ACC112 (cell line): ENCODE data around the gene CYSRT1.
"Not testable (repeated sequence)": the region's sequence is repeated elsewhere in the genome, so short reads cannot be mapped to it uniquely, and the experiment has no call there.

ENCODE experiments used
- H2AFZ ChIP-seq: fragments of 200-600 bp; sonication (generic); one replicate; pipeline ENCODE4 v1.6.0; 2017; ENCODE audit warnings: antibody characterized with exemption, low read length; ENCODE audit not compliant: unreplicated experiment
- H3K27ac ChIP-seq: fragments of 200-600 bp; sonication (generic); 2 replicates; pipeline ENCODE4 v1.5.1; 2014; ENCODE audit warnings: low read depth, mild to moderate bottlenecking, antibody characterized with exemption, low read length, moderate library complexity
- H3K27me3 ChIP-seq: fragments of 200-600 bp; sonication (generic); 2 replicates; pipeline ENCODE4 v1.6.1; 2014; ENCODE audit warnings: mild to moderate bottlenecking, antibody characterized with exemption, low read length, moderate library complexity, mixed read lengths; ENCODE audit not compliant: insufficient read depth
- H3K36me3 ChIP-seq: fragments of 200-600 bp; sonication (generic); 2 replicates; pipeline ENCODE4 v1.6.1; 2016; ENCODE audit warnings: mild to moderate bottlenecking, antibody characterized with exemption, low read length, moderate library complexity, mixed read lengths; ENCODE audit not compliant: insufficient read depth
- H3K4me1 ChIP-seq: fragments of 200-600 bp; sonication (generic); one replicate; pipeline ENCODE4 v1.6.1; 2016; ENCODE audit warnings: low read length, mixed read lengths; ENCODE audit not compliant: insufficient read depth, unreplicated experiment, control insufficient read depth
- H3K4me3 ChIP-seq: fragments of 200-600 bp; sonication (generic); 2 replicates; pipeline ENCODE4 v1.5.1; 2014; ENCODE audit warnings: mild to moderate bottlenecking, low read depth, low read length
- H3K79me2 ChIP-seq: fragments of 200-600 bp; sonication (generic); one replicate; pipeline ENCODE4 v1.6.0; 2016; ENCODE audit warnings: low read length; ENCODE audit not compliant: control insufficient read depth, unreplicated experiment, insufficient read depth

CYSRT1 gene

DNA sequence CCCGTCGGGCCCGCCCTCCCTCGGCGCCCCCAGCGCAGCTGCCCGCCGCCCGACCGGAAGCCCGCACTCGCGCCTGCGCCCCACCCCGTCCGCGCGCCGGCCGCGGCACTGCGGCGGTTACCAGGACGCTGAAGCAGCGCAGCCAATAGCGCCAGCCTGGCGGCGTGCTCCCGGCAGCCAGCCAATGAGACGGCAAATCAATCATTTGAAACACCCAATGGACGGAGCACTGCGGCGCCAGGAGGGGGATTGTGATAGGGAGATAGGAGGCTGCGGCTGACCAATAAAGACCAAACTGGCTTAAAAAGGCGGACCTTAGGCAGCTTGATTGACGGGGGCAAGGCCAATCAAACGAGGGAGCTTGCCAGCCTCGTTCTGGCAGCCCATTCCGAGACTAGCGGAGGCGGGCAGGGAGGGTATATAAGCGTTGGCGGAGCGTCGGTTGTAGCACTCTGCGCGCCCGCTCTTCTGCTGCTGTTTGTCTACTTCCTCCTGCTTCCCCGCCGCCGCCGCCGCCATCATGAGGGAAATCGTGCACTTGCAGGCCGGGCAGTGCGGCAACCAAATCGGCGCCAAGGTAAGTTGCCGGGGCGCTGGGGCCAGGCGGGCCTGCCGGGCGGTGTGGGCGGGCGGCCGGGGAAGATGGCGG lies 16.0 kb downstream of the CYSRT1 start, which contains the start of gene TUBB4B:
Gene TUBB4B (plus strand): TSS at position 447 of the 649 bp plus-strand sequence. CDS start 74 bp downstream, at position 521.
- H3K4me1 ChIP-seq, result peaks cover 34% of the 10 kb centered on the region
- H3K27me3 ChIP-seq, result no peaks in the 10 kb centered on the region
- peaks cover 41% of the 10 kb centered on the region for H3K79me2 ChIP-seq
- peak within 1 kb of the TSS; percentile 88 for H3K27ac ChIP-seq
- peaks cover 15% of the 10 kb centered on the region; the same call in 1 of the 2 replicates for H3K36me3 ChIP-seq
- peak within 1 kb of the TSS; percentile 99 for H3K4me3 ChIP-seq
- H2AFZ ChIP-seq, result peak within 1 kb of the TSS; percentile 21

DNA sequence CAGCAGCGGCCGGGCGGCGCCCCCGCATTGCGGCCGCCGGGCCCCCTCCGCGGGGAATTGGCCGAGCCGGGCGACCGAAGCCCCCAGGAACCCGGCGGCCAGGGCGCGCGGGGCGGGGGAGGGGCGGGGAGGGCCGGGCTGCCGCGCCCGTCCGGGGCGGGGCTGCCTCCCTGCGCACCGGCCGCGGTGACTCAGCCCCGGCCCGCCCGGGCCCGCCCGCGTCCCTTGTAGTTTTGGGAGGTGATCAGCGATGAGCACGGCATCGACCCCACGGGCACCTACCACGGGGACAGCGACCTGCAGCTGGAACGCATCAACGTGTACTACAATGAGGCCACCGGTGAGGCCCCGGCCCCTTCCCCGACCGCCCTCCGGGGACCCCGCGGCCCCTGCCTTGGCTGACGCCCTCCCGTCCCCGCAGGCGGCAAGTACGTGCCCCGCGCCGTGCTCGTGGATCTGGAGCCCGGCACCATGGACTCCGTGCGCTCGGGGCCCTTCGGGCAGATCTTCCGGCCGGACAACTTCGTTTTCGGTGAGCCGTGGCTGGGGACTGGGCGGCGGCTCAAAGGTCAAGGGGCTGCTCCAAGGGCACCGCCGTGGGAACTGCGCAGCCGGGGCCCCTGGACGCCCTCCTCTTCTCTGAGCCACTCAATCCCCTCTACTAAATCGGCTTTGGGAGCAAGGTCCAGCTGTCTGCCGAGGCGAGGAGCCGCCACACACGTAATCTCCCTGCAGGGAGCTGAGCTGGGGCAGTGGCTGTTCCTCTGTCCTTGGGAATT lies 16.7 kb downstream of the CYSRT1 start:
- H3K27ac ChIP-seq, result peak overlapping the region; percentile 73
- H3K4me1 ChIP-seq, result peaks cover 32% of the 10 kb centered on the region
- H3K79me2 ChIP-seq, result peaks cover 41% of the 10 kb centered on the region
- no peaks in the 10 kb centered on the region for H3K27me3 ChIP-seq
- H2AFZ ChIP-seq, result no peak overlapping the region
- H3K4me3 ChIP-seq, result peak overlapping the region; percentile 99
- peaks cover 15% of the 10 kb centered on the region; the same call in 1 of the 2 replicates for H3K36me3 ChIP-seq

DNA sequence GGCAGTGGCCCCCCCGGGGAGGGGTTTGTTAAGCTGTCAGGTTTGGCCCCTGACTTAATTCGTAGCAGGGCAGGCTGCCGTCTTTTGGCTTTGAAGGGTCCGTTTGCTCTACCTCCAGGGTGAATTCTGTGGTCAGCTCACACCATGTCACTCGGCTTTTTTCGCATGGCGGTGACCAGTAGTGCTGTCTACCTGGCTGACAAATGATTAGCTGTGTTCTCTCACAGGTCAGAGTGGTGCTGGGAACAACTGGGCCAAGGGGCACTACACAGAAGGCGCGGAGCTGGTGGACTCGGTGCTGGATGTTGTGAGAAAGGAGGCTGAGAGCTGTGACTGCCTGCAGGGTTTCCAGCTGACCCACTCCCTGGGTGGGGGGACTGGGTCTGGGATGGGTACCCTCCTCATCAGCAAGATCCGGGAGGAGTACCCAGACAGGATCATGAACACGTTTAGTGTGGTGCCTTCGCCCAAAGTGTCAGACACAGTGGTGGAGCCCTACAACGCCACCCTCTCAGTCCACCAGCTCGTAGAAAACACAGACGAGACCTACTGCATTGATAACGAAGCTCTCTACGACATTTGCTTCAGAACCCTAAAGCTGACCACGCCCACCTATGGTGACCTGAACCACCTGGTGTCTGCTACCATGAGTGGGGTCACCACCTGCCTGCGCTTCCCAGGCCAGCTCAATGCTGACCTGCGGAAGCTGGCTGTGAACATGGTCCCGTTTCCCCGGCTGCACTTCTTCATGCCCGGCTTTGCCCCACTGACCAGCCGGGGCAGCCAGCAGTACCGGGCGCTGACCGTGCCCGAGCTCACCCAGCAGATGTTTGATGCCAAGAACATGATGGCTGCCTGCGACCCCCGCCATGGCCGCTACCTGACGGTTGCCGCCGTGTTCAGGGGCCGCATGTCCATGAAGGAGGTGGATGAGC lies 17.6 kb downstream of the CYSRT1 start:
- Histone ChIP-seq H3K27ac (peak overlapping the region; percentile 68; the same call in 1 of the 2 replicates), H2AFZ (no peak overlapping the region), H3K36me3 (peaks cover 15% of the 10 kb centered on the region; the same call in 1 of the 2 replicates), H3K4me3 (peak overlapping the region; percentile 99), H3K4me1 (peaks cover 30% of the 10 kb centered on the region), H3K27me3 (no peaks in the 10 kb centered on the region), H3K79me2 (peaks cover 39% of the 10 kb centered on the region)

DNA sequence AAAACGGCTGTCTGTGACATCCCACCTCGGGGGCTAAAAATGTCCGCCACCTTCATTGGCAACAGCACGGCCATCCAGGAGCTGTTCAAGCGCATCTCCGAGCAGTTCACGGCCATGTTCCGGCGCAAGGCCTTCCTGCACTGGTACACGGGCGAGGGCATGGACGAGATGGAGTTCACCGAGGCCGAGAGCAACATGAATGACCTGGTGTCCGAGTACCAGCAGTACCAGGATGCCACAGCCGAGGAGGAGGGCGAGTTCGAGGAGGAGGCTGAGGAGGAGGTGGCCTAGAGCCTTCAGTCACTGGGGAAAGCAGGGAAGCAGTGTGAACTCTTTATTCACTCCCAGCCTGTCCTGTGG lies 18.3 kb downstream of the CYSRT1 start:
- Histone ChIP-seq H3K4me1 (peaks cover 28% of the 10 kb centered on the region), H3K79me2 (peaks cover 37% of the 10 kb centered on the region), H3K36me3 (peaks cover 15% of the 10 kb centered on the region; the same call in 1 of the 2 replicates), H3K4me3 (peak overlapping the region; percentile 99; the same call in 1 of the 2 replicates)
- H2AFZ ChIP-seq, H3K27me3 ChIP-seq, H3K27ac ChIP-seq: not testable (repeated sequence)

- H3K27ac ChIP-seq, result no peak overlapping the region
- H3K4me3 ChIP-seq, result peak overlapping the region; percentile 99; the same call in 1 of the 2 replicates
- H2AFZ ChIP-seq, result no peak overlapping the region
- H3K27me3 ChIP-seq, result no peaks in the 10 kb centered on the region
- peaks cover 31% of the 10 kb centered on the region for H3K79me2 ChIP-seq
- H3K36me3 ChIP-seq, result peaks cover 15% of the 10 kb centered on the region; the same call in 1 of the 2 replicates
- H3K4me1 ChIP-seq, result peaks cover 22% of the 10 kb centered on the region
Measured at GRCh38 chr9:137243626-137244485, 18.9 kb downstream of the CYSRT1 start.

- Histone ChIP-seq H3K4me3 (no peak overlapping the region), H3K27ac (no peak overlapping the region), H3K36me3 (peaks cover 15% of the 10 kb centered on the region; the same call in 1 of the 2 replicates), H3K4me1 (peaks cover 20% of the 10 kb centered on the region), H2AFZ (no peak overlapping the region), H3K79me2 (peaks cover 28% of the 10 kb centered on the region), H3K27me3 (no peaks in the 10 kb centered on the region)
Measured at GRCh38 chr9:137244486-137245449, 19.8 kb downstream of the CYSRT1 start.

GRCh38 chr9:137245450-137246421 lies 20.8 kb downstream of the CYSRT1 start:
- no peak overlapping the region for H2AFZ ChIP-seq
- H3K4me1 ChIP-seq, result peaks cover 20% of the 10 kb centered on the region
- peaks cover 15% of the 10 kb centered on the region; the same call in 1 of the 2 replicates for H3K36me3 ChIP-seq
- peaks cover 28% of the 10 kb centered on the region for H3K79me2 ChIP-seq
- no peaks in the 10 kb centered on the region for H3K27me3 ChIP-seq
- H3K27ac ChIP-seq, result no peak overlapping the region
- H3K4me3 ChIP-seq, result no peak overlapping the region

- H3K4me1 ChIP-seq, result peaks cover 20% of the 10 kb centered on the region
- peaks cover 19% of the 10 kb centered on the region for H3K79me2 ChIP-seq
- no peak overlapping the region for H3K27ac ChIP-seq
- H3K4me3 ChIP-seq, result no peak overlapping the region
- no peak overlapping the region for H2AFZ ChIP-seq
- H3K36me3 ChIP-seq, result peaks cover 7% of the 10 kb centered on the region; the same call in 1 of the 2 replicates
- no peaks in the 10 kb centered on the region for H3K27me3 ChIP-seq
Measured at GRCh38 chr9:137247135-137247915, 22.4 kb downstream of the CYSRT1 start.
